ENCODE results near the gene USP36.

Gene USP36

GRCh38 chr17:78818152-78818846, 22.3 kb downstream of the USP36 start:
- no peak for DNase-seq (ENCODE audit: low read depth in 2 of 2)

GRCh38 chr17:78817123-78817522, 23.5 kb downstream of the USP36 start:
- DNase-seq (ENCODE audit: low read depth in 2 of 2): no peak

GRCh38 chr17:78815696-78816095, 24.9 kb downstream of the USP36 start:
- DNase-seq (ENCODE audit: low read depth in 2 of 2): no peak

GRCh38 chr17:78812855-78813254, 27.8 kb downstream of the USP36 start:
- DNase-seq (ENCODE audit: low read depth in 2 of 2): no peak

- DNase-seq (ENCODE audit: low read depth in 2 of 2): no peak
Measured at GRCh38 chr17:78808163-78808562, 32.5 kb downstream of the USP36 start.

- no peak for DNase-seq (ENCODE audit: low read depth in 2 of 2)
Measured at GRCh38 chr17:78806451-78806850, 34.2 kb downstream of the USP36 start.

- DNase-seq (ENCODE audit: low read depth in 2 of 2): no peak
Measured at GRCh38 chr17:78805301-78805700, 35.3 kb downstream of the USP36 start.

GRCh38 chr17:78804777-78805176, 35.8 kb downstream of the USP36 start:
- DNase-seq (ENCODE audit: low read depth in 2 of 2): no peak

- no peak for DNase-seq (ENCODE audit: low read depth in 2 of 2)
Measured at GRCh38 chr17:78803186-78803845, 37.3 kb downstream of the USP36 start.

- no peak for DNase-seq (ENCODE audit: low read depth in 2 of 2)
Measured at GRCh38 chr17:78802459-78802858, 38.2 kb downstream of the USP36 start.

GRCh38 chr17:78802008-78802407, 38.6 kb downstream of the USP36 start:
- no peak for DNase-seq (ENCODE audit: low read depth in 2 of 2)

GRCh38 chr17:78800132-78800931, 40.3 kb downstream of the USP36 start:
- DNase-seq (ENCODE audit: low read depth in 2 of 2): no peak

GRCh38 chr17:78798695-78799559, 41.7 kb downstream of the USP36 start:
- DNase-seq (ENCODE audit: low read depth in 2 of 2): no peak

GRCh38 chr17:78797691-78798585, 42.7 kb downstream of the USP36 start:
- no peak for DNase-seq (ENCODE audit: low read depth in 2 of 2)

GRCh38 chr17:78797213-78797612, 43.4 kb downstream of the USP36 start:
- no peak for DNase-seq (ENCODE audit: low read depth in 2 of 2)

GRCh38 chr17:78796517-78796900, 44.1 kb downstream of the USP36 start:
- no peak for DNase-seq (ENCODE audit: low read depth in 2 of 2)

- DNase-seq (ENCODE audit: low read depth in 2 of 2): no peak
Measured at GRCh38 chr17:78795861-78796516, 44.6 kb downstream of the USP36 start.

GRCh38 chr17:78794864-78795640, 45.6 kb downstream of the USP36 start:
- no peak for DNase-seq (ENCODE audit: low read depth in 2 of 2)

GRCh38 chr17:78794399-78794798, 46.2 kb downstream of the USP36 start:
- DNase-seq (ENCODE audit: low read depth in 2 of 2): no peak

Data from fibroblast of skin of left biceps (primary cell).